GM19238 (cell line): ENCODE results near the gene P2RY13.

ENCODE experiments used
- DNase-seq: peaks from one replicate; pipeline ENCODE4 v3.0.0; 2011; ENCODE audit warnings: low spot score; ENCODE audit not compliant: insufficient read length

The P2RY13 gene

GRCh38 chr3:151329363-151329762, at the start of gene P2RY13:
Gene P2RY13, minus strand, starts transcription at chr3:151329549. Its CDS starts 21 bp downstream, at chr3:151329528.
- no peak for DNase-seq

GRCh38 chr3:151377768-151378385, 48.5 kb upstream of the P2RY13 start:
- DNase-seq: no peak

- DNase-seq: no peak
These were observed 42.9 kb upstream of the P2RY13 start for GRCh38 chr3:151372063-151372820.

GRCh38 chr3:151371526-151371925, 42.2 kb upstream of the P2RY13 start:
- no peak for DNase-seq

GRCh38 chr3:151367448-151367847, 38.1 kb upstream of the P2RY13 start:
- DNase-seq: no peak

GRCh38 chr3:151366993-151367392, 37.6 kb upstream of the P2RY13 start:
- DNase-seq: no peak

GRCh38 chr3:151362751-151363174, 33.4 kb upstream of the P2RY13 start:
- no peak for DNase-seq

GRCh38 chr3:151357463-151357850, 28.1 kb upstream of the P2RY13 start:
- DNase-seq: no peak

- no peak for DNase-seq
These were observed 27.6 kb upstream of the P2RY13 start for GRCh38 chr3:151356794-151357462.

- no peak for DNase-seq
These were observed 22.3 kb upstream of the P2RY13 start for GRCh38 chr3:151351648-151352047.

GRCh38 chr3:151351219-151351618, 21.9 kb upstream of the P2RY13 start:
- DNase-seq: no peak

- DNase-seq: no peak
These were observed 21.3 kb upstream of the P2RY13 start for GRCh38 chr3:151350656-151351055.

- no peak for DNase-seq
These were observed 18.1 kb upstream of the P2RY13 start for GRCh38 chr3:151347432-151347831.

GRCh38 chr3:151346292-151346691, 16.9 kb upstream of the P2RY13 start:
- DNase-seq: no peak

- DNase-seq: no peak
These were observed 16.5 kb upstream of the P2RY13 start for GRCh38 chr3:151345859-151346258.

- DNase-seq: no peak
These were observed 2.3 kb upstream of the P2RY13 start for GRCh38 chr3:151331696-151332095.

GRCh38 chr3:151330899-151331298, 1.6 kb upstream of the P2RY13 start:
- DNase-seq: no peak

GRCh38 chr3:151330379-151330778, 1.0 kb upstream of the P2RY13 start:
- no peak for DNase-seq

- DNase-seq: no peak
These were observed 902 bp downstream of the P2RY13 start for GRCh38 chr3:151328298-151328995.

GRCh38 chr3:151327571-151328198, 1.7 kb downstream of the P2RY13 start:
- DNase-seq: no peak

GRCh38 chr3:151322511-151322910, 6.8 kb downstream of the P2RY13 start:
- DNase-seq: no peak
